GM18873 (cell line): ENCODE data around the gene WDR93.
"Not testable (repeated sequence)": the region's sequence is repeated elsewhere in the genome, so short reads cannot be mapped to it uniquely, and the experiment has no call there.

ENCODE experiments used
- ATAC-seq: cut with Tn5 transposase; IDR thresholded peaks from one replicate; pipeline ENCODE4 v1.9.1; 2021; ENCODE audit warnings: mild to moderate bottlenecking, moderate library complexity, moderate number of reproducible peaks; ENCODE audit not compliant: unreplicated experiment, low FRiP score

Gene WDR93

DNA sequence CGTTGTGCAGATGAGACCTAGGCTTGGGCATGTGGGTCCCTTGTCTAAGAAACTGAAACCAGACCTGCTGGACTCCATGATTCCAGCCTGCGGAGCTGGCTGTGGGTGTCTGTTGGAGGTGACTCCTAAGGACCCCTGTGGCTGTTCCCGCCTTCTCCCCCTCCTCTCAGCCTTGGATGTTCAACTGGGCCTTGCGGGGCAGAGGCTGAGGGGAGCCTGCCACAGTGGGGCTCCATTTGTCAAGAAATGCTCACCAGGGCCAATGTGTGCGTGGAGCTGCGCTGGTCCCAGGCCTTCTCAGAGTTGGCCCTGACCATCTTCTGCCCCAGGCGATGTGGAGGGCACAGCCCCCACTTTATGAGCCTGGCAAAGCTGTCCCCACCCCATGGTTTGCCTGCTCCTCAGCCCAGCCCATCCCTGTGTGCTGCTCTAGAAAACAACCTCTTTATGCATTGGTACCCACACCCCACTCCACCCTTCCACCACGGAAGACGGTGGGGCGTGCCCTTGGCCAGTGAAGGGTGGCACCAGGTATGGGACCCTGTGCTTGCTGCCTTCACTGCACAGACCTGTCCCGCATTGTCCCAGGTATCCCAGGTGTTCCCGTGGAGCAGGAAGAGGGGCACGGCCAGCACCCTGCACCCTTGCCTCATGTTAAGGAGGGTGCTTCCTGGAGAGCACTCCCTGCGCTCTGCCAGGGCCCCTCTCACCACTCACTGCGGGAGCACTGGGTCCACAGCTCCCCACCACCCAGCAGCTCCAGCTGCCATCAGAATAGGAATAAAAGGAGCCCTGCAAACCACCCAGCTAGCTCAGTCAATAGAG is 93.5 kb downstream of the WDR93 start:
- no peak for ATAC-seq

DNA sequence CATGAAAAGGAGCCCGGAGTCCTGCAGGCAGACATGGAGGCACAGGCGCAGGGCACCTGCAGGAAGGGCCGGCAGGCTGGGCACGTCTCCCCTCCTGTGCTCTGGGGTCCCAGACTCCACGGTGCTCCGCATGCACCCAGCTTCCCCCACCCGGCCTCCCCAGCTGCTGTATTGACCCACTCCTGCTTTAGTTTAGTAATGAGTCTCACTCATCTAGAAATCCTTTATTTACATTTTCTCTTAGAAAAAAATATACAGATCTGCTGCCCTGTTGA is 94.0 kb downstream of the WDR93 start:
- ATAC-seq = no peak

DNA sequence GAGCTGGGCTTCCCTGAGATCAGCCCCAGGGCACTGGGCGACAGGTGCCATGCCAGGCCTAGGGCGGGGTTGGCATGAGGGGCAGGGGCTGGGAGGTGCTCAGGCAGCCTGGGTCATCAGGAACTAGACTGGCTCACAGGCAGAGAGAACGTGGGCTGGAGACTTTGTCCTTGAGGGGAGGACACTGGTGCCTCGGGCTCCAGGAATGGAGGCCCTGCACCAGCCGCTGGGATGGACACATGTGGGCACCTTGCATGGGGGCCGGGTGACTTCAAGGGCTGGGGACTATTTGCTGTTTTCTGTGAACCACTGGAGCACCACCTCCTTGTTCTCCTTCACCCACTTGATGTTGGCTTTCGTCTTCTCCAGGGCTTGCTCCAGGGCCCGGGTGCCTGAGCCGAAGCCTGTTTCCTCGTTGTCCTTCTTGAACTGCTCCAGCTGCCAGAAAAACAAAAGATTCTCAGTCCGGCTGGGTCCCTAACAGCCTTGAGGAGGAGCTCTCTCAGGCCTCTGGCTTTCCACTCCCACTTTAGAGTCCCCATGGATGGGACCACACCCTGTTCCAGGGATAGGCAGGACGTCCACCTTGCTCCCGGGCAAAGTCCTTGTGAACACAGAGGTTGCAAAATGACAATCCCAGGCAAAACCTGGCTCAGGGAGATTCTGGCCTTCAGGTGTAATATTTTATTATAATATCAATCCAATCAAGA is 94.6 kb downstream of the WDR93 start:
- no peak for ATAC-seq

DNA sequence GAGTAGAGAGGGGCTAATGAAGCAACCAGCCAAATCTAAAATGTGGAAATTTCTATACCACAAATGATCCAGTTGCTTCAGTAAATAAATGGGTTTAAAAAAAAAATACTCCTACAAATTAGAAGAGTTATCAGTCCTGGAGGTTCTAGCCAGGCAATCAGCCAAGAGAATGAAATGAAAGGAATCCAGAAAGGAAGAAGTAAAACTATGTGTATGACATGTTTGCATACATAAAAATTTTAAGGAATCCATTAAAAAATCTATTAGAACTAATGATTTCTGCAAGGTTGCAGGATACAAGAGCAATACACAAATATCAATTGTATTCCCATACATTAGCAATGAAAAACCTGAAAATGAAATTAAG is 95.1 kb downstream of the WDR93 start:
- no peak for ATAC-seq

DNA sequence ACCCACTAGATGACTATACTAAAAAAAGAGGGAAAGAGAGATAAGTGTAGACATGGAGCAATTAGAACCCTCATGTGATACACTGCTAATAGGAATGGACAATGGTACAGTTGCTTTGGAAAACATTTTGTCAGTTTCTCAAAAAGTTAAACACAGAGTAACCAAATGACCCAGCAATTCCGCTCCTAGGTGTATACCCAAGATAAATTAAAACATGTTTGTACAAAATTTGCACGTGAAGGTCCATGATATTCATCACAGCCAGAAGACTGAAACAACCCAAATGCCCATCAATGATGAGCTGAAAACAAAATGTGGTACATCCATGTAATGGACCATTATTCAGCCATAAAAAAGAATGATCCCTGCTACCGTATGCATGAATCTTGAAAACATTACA is 97.3 kb downstream of the WDR93 start:
- no peak for ATAC-seq

DNA sequence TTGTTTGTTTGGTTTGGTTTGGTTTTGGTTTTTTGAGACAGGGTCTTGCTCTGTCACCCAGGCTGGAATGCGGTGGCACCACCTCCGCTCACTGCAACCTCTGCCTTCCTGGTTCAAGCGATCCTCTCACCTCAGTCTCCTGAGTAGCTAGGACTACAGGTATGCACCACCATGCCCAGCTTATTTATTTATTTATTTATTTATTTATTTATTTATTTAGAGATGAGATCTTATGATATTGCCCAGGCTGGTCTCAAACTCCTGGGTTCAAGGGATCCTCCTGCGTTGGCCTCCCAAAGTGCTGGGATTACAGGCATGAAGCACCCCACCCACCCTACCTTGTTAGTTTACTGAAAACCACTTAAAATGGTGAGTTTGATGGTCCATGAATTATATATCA is 98.0 kb downstream of the WDR93 start:
- not testable (repeated sequence) for ATAC-seq

DNA sequence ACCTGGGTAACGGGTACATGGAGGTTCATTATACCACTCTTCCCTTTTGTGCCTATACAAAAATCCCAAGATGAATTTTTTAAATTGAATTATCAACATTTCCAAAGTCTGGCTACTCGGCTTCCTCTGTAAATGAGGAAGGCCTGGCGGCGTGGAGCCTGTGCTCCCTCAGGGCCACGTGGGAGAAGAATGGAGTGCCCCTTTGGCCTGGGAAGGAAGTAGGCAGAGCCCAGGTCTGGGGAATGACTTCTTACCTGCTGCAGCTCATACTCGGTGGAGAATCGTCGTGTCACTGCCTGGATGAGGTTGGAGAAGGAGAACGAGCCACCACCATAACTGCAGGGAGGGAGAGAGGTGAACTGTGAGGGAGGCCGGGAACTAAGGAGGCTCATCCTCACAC is 99.6 kb downstream of the WDR93 start:
- no peak for ATAC-seq

GRCh38 chr15:89790661-89791060 is 100.0 kb downstream of the WDR93 start:
- no peak for ATAC-seq

GRCh38 chr15:89792106-89792805 is 101.6 kb downstream of the WDR93 start:
- no peak for ATAC-seq
